Kidney epithelial cell (primary cell): ENCODE results near the gene ATXN7. TPM values are rescaled to one million over a fixed set of nuclear protein-coding genes. Genes with fewer than 3 reads are reported as not detected.

ENCODE experiments used
- DNase-seq: peaks from one replicate; pipeline ENCODE4 v3.0.0-alpha.2; 2010; ENCODE audit warnings: low read depth
- H3K27me3 ChIP-seq: 2 replicates; pipeline ENCODE4 v1.6.0; 2011; ENCODE audit warnings: low read length; ENCODE audit not compliant: control insufficient read depth, insufficient read depth
- H3K36me3 ChIP-seq: 2 replicates; pipeline ENCODE4 v1.5.1; 2011; ENCODE audit warnings: low read length; ENCODE audit not compliant: control insufficient read depth, insufficient read depth
- H3K4me3 ChIP-seq: 2 replicates; pipeline ENCODE4 v1.5.1; 2011; ENCODE audit warnings: low read depth, mild to moderate bottlenecking, control low read depth, low read length
- CTCF ChIP-seq: IDR thresholded peaks from 2 replicates; pipeline ENCODE4 v1.5.1; 2011; ENCODE audit warnings: mild to moderate bottlenecking, moderate library complexity, low read length, control low read depth, inconsistent platforms; ENCODE audit not compliant: insufficient read depth, poor library complexity, severe bottlenecking
- total RNA-seq: library from RNA; depleted of rRNA; stranded (reverse); fragments of >200 nt; gene quantifications from 2 replicates; pipeline ENCODE4 v1.2.3, GENCODE V29; 2015

The ATXN7 gene
- total RNA-seq, 1 donor from 2014 or later = 12.3 TPM

GRCh38 chr3:63968612-63969350 lies 105.1 kb downstream of the ATXN7 start:
- H3K27me3 ChIP-seq = no peaks in the 10 kb centered on the region
- H3K4me3 ChIP-seq = no peak overlapping the region
- no peak for TF ChIP-seq CTCF
- no peaks in the 10 kb centered on the region for H3K36me3 ChIP-seq
- no peak for DNase-seq

DNA sequence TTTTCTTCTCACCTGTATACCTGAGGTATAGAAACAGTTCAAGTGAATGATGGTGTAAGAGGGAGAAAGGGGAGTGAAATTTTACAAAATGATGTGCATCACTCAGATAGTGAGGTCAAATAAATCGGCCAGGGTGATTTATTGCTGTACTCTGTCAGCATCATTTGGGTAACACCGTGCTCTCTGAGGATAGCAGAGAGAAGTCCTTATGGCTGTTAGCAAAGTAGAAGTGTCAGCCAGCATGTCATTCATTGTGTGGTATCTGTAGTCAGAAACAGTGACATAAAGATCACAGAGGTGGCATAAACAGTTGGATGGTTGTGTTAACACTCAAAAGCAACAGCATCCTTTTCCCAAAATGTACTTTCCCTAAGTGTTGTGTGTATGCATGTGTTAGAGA lies 106.2 kb downstream of the ATXN7 start:
- Histone ChIP-seq H3K36me3 (no peaks in the 10 kb centered on the region), H3K27me3 (no peaks in the 10 kb centered on the region), H3K4me3 (no peak overlapping the region)
- no peak for DNase-seq
- TF ChIP-seq CTCF = no peak

DNA sequence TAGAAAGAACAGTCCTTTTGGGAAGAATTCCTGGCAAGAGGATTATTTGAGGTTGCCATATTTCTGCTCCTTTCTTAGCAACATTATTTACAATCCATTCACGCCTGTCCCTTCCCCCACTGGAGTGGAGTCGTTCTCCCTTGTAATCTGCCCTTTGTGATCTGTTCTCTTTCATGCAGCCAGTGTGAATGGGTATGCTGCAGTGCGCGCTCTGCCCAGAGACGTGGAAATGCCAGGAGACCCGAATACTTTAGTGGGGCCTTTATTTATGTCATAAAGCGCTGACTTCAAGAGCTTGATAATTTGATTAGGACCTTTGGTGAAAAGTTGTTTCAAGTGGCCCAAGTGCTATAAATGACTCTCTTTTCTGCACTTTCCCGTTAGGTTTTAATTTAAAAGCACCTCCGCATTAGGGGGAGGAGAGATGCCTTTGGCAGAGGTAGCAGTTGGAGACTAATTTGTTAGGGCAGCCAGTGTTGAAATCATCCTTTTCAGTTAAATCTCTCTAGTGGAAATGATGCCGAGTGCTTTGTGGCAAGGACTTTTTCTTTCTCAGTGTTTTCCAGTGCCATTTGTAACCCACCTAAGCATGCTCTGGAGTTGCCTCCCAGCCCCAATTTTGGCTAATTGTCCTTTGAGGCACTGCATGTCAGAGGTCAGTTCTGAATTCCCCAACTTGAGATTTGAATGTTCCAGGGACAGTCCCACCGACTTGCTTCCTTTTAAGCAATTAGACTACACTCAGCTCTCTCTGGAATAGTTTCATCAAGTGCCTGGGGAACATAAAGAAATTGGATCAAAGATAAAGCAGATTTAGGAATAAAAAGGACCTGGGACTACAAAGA lies 107.2 kb downstream of the ATXN7 start:
- Histone ChIP-seq H3K36me3 (no peaks in the 10 kb centered on the region), H3K4me3 (no peak overlapping the region), H3K27me3 (no peaks in the 10 kb centered on the region)
- no peak for DNase-seq
- TF ChIP-seq CTCF = no peak

GRCh38 chr3:63972196-63972595 lies 108.5 kb downstream of the ATXN7 start:
- no peak for TF ChIP-seq CTCF
- H3K4me3 ChIP-seq = no peak overlapping the region
- no peaks in the 10 kb centered on the region for H3K36me3 ChIP-seq
- H3K27me3 ChIP-seq = no peaks in the 10 kb centered on the region
- DNase-seq = no peak

GRCh38 chr3:63972987-63973386 lies 109.3 kb downstream of the ATXN7 start:
- no peak for DNase-seq
- TF ChIP-seq CTCF = no peak
- no peaks in the 10 kb centered on the region for H3K27me3 ChIP-seq
- H3K4me3 ChIP-seq = no peak overlapping the region
- H3K36me3 ChIP-seq = no peaks in the 10 kb centered on the region
